KOPT-K1 (cell line): ENCODE data around the gene LRRK1.

Experiments
- H3K27ac ChIP-seq: fragments of 200-600 bp; sonication (generic); 2 replicates; pipeline ENCODE4 v1.5.1; 2016; ENCODE audit warnings: antibody characterized with exemption, mild to moderate bottlenecking, low read depth, low read length; ENCODE audit not compliant: poor library complexity, severe bottlenecking
- H3K36me3 ChIP-seq: fragments of 200-600 bp; sonication (generic); 2 replicates; pipeline ENCODE4 v1.5.1; 2017; ENCODE audit warnings: antibody characterized with exemption, mild to moderate bottlenecking, low read length, moderate library complexity; ENCODE audit not compliant: insufficient read depth
- H3K9me3 ChIP-seq: fragments of 200-600 bp; sonication (generic); 2 replicates; pipeline ENCODE4 v1.5.1; 2017; ENCODE audit warnings: antibody characterized with exemption, low read length, mild to moderate bottlenecking; ENCODE audit not compliant: insufficient read depth, poor library complexity, severe bottlenecking

The LRRK1 gene

DNA sequence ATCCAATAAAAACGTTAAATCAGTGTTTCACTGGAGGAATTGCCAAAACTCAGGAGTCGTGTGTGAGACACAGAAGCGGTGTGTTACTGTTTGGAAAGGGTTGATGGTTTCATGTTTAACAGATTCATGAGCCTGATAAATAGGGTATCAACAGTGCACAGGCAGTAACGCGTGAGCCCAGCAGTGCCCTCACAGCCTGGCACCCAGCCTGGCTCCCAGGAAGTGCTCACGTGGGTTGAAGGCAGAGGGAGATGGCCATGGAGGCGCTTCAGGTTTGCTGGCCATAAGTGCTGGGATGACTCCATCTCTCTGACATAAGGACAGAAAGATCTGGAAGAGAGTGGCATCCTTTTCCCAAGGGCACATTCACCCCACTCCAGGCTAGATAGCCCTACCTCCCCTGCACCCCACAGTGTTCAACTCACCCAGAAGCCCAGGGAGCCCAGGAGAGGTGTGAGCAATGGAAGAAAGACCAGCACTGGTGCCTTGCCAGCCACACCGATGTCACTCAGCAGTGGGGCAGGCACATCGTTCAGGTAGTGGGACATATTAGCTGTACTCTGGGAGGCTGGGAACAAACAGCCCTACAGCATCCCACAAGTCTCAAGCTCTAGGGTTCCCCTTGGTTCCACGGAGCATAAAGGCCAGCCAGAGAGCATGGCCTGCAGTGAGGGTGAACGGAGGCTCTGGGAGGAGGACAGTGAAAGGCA, 164.3 kb downstream of the LRRK1 start:
- Histone ChIP-seq H3K27ac (no peak overlapping the region), H3K9me3 (no peaks in the 10 kb centered on the region), H3K36me3 (no peaks in the 10 kb centered on the region)

DNA sequence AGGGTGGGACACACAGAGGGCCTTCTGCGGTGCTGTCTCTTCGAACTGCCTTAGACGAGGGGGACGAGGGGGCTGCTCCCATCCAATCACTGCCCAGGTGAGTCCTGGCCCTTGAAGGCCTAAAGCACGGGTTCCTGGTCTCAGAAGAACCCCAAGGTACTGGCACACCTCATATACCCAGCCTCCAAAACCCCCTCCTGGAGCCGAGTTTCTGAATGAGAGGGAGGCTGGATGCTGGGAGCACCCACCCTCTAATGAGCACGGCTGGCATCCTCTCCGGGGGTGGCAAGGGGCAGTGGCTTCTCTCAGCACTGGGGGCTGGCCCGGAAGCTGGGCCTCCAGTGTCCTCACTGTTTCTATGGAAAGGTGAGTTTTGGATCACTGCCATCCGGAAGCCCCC, 165.6 kb downstream of the LRRK1 start:
- no peaks in the 10 kb centered on the region for H3K9me3 ChIP-seq
- no peaks in the 10 kb centered on the region for H3K36me3 ChIP-seq
- H3K27ac ChIP-seq: no peak overlapping the region

DNA sequence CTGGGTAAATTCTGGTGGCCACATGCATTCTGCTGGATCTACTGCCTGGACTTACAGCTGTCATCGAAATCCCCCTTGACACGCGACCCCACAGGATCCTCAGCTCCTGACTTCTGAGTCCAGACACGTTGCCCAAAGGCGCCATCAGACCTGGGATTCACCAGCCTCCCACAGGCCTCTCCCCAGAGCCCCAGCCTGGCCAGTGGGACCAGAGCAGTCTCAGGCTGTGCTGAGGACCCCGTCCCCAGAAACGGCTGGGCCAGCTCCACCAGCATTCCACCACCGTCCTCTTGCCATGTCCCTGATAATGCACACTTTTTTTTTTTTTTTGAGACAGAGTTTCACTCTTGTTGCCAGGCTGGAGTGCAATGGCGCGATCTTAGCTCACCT, 166.1 kb downstream of the LRRK1 start:
- Histone ChIP-seq H3K27ac (no peak overlapping the region), H3K36me3 (no peaks in the 10 kb centered on the region), H3K9me3 (no peaks in the 10 kb centered on the region)

DNA sequence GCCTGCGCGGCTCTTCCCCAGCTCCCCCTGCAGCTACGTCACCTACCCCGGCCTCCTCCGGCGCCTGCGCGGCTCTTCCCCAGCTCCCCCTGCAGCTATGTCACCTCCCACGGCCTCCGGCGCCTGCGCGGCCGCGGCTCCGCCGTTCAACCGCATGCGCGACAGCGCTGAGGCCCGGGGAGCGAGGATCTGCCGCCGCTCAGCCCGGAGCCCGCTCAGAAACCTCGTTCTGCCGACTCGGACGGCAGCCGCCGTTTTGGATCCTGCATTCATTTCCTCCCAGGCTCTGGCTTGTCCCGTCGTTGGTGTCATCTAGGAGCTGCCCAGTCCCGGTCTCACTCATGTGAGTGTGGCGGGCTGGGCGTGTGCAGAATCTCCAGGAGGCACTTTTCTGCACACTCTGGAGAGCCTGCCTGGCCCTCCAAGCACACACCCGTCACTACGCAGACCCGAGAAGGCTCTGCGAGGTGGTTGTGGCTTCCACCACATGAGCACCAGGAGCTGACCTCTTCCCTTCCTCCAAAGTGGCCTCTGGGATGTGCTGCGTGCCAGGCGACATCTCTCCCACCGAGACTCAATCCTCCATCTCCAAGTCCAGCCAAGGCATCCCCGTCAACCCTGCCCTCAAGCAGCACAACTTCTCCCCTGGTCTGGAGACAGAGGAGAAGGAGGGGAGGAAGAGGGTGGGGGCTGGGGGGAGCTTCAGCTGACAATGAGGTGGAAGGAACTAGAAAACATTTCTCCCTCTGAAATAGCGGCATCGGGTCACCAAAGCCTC, 167.4 kb downstream of the LRRK1 start:
- Histone ChIP-seq H3K9me3 (no peaks in the 10 kb centered on the region), H3K27ac (no peak overlapping the region), H3K36me3 (no peaks in the 10 kb centered on the region)

DNA sequence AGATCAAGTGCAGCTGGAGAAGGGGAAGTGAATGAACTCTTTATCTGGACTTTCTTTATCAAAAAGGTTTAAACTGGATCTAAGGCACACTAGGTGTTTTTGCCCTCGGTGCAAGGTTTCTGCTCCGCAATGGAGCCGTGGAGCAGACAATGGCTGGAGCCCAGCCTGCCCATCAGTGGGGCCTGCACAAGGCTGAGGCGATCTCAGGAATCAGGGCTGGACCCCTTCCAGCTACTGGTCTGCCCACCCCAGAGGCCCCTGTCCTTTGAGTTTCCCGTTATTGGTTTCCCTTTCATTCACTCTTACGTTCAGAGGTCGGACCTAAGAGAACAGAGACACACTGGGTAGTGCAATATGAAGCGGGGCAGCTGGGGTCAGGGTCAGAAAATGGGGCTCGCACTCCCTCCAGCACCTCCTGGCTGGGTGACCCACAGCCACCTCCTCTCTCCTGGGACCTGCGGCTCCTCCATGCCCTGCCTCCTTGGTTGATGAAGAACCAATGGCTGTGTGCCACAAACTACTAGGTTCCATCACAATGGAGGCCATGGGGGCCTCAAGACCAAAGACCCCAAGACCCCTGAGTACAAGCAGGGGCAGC, 168.1 kb downstream of the LRRK1 start:
- Histone ChIP-seq H3K9me3 (no peaks in the 10 kb centered on the region), H3K36me3 (no peaks in the 10 kb centered on the region), H3K27ac (no peak overlapping the region)

DNA sequence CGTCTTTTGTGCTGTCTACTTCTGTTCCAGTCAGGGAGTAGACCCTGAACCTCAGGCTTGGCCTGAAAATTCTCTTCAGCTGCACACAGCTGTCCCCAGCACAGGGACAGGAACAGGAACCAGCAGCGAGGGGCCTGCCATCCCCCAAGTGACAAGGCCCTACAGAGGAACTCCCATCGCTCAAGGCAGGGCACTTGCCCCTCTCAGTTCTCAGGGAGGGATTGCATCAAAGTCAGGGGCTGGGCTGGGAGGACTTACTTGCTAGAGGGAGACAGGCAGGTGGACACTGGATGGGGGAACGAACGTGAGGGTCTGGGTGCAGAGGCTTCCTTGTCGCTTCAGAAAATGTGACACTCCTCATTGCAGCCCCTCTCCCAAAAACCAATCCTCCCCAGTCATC, 169.1 kb downstream of the LRRK1 start:
- Histone ChIP-seq H3K36me3 (no peaks in the 10 kb centered on the region), H3K27ac (no peak overlapping the region), H3K9me3 (no peaks in the 10 kb centered on the region)

DNA sequence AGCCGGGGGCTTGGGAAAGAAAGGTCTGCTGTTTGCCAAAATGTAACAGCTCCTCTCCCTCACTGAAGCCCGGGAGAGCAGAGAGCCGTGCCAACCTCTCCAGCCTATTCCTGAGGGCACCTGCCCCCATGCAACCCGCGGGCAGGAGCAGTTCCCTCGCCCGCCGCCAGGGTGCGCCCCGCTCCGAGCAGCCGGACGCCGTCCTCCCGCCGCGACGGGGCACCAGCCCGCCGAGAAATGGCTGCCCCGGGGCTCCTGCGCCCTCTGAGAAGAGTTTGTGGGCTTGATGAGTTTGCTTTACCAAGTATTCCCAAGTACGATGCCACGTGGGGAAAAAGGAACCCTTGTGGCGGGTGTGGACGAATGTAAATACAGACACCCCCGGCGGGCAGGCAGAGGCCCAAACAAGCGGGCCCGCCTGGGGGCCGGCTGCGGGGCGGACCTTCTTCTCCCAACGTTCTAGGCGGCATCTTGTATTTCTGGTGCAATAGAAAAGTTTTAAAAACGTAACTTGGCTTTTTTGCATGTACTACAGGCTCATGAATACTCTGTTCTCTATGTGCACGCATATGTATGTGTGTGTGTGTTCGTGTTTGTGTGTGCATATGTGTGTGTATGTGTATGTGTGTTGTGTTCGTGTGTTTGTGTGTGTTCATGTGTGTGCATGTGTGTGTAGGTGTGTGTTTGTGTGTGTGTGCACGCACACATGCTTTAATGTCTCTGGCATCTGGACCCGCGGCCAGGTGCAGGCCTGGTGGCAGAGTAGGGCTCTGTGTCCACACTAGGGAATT, 169.8 kb downstream of the LRRK1 start:
- no peaks in the 10 kb centered on the region for H3K9me3 ChIP-seq

DNA sequence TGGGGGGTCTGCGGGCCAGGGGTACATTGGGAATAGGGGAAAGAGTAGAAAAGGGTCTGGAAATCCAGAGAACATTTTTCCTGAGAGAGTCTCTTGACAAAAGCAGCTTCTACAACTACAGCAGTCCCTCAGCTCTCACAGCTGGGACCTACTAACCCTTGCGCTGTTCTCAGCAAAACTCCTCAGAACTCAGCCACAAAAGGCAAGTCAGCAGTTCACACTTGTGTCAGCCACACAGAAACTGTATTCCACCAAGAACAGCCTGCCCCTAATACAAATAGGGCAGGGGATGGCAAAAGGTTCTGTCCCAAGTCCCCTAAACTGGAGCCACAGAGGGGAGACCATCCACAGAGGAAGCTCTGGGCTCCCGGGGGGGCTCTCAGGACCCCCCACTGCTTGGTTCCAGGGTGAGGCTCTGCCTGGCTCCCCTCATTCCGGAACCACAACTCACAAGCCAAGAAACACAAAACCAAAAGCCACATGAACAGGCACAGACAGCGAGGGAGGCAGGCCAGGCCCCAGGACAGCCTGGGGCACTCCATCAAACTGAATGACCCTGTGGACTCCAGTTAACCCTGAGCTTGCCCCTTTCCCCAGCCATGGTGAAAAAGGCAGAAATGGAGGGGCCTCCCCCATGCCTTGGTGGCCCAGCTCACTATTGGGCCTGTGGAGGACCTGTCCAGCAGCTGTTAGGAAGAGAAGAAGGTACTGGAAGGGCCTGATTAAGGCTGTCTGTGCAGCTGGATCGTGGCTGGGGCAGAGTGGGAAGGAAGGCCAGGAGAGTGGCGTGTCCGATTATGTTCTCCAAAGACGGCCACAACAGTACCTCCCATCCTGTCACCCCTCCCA, 170.6 kb downstream of the LRRK1 start:
- peak overlapping the region; percentile 38 for H3K27ac ChIP-seq
- no peaks in the 10 kb centered on the region for H3K36me3 ChIP-seq
- no peaks in the 10 kb centered on the region for H3K9me3 ChIP-seq

More for the DNA sequence above, 169.8 kb downstream of the LRRK1 start:
- Histone ChIP-seq H3K36me3 (no peaks in the 10 kb centered on the region), H3K27ac (peak overlapping the region; percentile 38)

DNA sequence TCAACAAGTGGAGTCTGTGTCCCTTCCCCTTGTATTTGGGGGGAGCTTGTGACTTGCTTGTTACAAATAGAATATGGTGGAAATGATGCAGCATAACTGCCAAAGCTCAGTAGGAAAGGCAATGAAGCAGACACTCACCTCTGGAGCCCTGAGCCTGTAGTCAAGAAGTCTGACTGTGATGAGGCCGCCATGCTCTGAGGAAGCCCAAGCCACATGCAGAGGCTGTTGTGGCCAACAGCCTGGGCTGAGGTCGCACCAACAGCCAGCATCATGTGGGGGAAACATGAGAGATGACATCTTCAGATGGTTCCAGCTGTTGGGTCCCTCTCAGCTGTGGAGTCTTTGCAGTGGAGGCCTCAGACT, 171.3 kb downstream of the LRRK1 start:
- Histone ChIP-seq H3K36me3 (no peaks in the 10 kb centered on the region), H3K27ac (peak overlapping the region; percentile 38), H3K9me3 (no peaks in the 10 kb centered on the region)

DNA sequence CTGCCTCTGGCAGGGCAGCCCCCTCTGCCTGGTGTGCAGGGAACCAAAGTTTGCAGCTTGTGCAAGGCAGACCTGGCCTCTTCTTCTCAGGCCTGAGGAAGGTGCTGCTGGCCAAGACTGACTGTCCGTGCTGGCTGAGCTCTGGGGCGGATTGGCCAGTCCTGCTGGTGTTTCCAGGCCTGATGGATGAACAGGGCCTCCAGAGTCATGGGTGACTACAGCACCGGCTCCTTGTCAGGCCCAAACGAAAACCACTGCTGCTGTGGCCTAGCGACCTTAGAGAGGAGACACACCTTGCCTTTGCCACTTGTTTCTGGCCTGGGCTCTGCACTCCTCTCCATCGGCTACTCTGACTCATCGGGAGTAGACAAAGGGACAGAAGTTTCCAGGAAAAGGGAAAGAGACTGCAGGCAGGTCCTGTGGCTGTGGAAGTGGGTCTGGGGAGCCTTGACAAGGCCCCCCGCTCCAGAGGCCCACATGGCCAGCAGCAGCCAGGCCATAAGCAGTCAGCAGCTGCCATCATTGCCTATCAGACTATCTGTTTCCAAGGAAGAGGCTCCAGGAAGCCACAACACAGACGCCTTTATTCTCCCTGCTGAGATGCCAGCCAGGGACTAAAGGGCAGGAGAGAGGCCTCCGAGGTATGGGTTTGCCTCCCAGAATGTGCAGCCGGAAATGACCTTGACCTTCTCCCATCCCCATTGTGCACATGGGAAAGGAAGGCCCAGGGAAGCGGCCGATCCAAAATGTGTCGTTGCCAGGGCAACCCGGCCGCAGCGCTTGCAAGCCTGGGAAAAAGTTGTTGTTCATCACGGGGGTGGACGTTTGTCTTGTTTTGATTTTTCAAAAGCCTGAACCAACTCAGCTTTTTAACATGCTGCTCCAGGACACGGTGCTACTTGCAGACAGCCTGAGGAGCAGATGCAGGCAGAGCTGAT, 172.2 kb downstream of the LRRK1 start:
- Histone ChIP-seq H3K27ac (peak overlapping the region; percentile 38), H3K9me3 (no peaks in the 10 kb centered on the region), H3K36me3 (no peaks in the 10 kb centered on the region)

DNA sequence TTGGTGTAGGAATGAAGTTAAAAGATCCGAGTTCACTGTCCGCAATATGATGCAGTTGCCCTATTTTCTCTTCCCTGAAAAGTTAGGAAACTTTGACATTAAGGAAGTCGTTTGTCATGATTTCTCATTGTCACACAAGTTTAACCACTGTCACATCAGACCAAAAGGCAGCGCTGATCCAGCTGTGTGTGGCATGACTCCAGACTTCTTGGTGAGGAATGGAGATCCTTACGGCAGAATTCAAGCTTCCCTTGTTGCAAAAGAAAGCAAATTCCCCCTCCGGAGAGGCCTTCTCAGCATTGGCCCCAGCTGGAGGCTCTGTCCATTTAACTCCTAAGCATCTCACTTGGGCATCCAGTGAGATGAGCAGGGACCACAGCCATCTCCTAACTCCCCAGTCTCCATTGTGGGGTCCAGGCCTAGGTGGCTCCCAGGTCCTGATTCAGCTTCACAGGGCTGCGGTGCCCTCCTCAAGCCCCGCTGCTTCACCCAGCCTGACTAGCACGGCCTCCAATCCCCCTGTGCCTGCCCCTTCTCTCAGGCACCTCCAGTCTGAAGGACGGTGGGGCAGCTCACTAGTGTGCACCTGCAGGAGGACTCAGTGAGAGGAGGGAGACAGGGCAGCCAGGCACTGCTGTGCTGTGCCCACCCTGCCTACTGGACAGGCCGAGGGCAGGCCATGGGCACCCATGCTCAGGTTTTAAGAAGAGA, 173.2 kb downstream of the LRRK1 start:
- Histone ChIP-seq H3K27ac (no peak overlapping the region), H3K9me3 (no peaks in the 10 kb centered on the region), H3K36me3 (no peaks in the 10 kb centered on the region)

DNA sequence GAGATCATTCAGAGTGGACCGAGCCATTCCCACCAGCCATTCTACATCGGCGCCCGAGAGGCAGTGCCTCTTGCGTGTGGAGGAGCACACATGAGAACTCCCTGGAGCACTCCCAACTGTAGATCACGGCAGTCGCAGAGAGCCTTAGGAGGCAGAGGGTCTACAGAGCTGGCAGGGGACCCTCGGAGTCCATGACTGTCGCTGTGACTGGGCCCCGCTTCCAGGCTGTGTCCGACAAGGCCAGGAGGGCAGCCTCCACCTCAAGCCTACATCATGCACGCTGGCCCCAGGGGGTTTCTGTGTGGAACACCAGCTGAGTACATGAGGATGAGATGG, 173.7 kb downstream of the LRRK1 start:
- H3K36me3 ChIP-seq: no peaks in the 10 kb centered on the region
- H3K27ac ChIP-seq: no peak overlapping the region
- H3K9me3 ChIP-seq: no peaks in the 10 kb centered on the region

DNA sequence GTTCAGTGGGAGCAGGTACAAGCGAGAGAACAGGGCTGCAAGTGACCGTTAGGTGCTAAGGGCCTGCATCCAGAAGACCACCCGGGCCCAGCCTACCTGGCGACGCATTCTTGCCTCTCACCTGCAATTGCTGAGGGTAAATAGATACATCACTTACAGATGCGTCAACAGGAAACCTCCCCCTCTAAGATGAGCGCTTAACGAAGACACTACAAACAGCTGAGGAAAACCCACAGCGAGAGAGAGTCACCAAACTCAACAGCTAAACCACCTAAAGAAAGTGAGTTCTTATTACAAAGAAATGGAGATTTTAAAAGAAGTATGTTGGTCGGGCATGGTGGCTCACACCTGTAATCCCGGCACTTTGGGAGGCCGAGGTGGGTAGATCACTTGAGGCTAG, 174.8 kb downstream of the LRRK1 start:
- H3K9me3 ChIP-seq: no peaks in the 10 kb centered on the region
- peak overlapping the region; percentile 26 for H3K27ac ChIP-seq
- H3K36me3 ChIP-seq: no peaks in the 10 kb centered on the region
